Sigmoid colon (tissue), 7 donors: ENCODE data around the gene PCLAF. TPM values are rescaled to one million over a fixed set of nuclear protein-coding genes. Genes with fewer than 3 reads are reported as not detected.

Source experiments
- DNase-seq: peaks from one replicate; pipeline ENCODE4 v3.0.0-alpha.2; 2019
- H3K27ac ChIP-seq, 4 donors: fragments of 200-600 bp; sonication (generic); one replicate each; pipeline ENCODE4 v1.5.1; 2016 to 2019; ENCODE audit warnings: mild to moderate bottlenecking in 1 of 4
- H3K27me3 ChIP-seq, 3 donors: fragments of 200-600 bp; sonication (generic); one replicate each; pipeline ENCODE4 v1.5.1; 2019; ENCODE audit warnings: mild to moderate bottlenecking in 1 of 3
- H3K36me3 ChIP-seq, 4 donors: fragments of 200-600 bp; sonication (generic); one replicate each; pipeline ENCODE4 v1.5.1; 2016 to 2019
- H3K4me1 ChIP-seq, 4 donors: fragments of 200-600 bp; sonication (generic); one replicate each; pipeline ENCODE4 v1.5.1; 2017 to 2019
- H3K4me3 ChIP-seq, 4 donors: fragments of 200-600 bp; sonication (generic); one replicate each; pipeline ENCODE4 v1.5.1; 2017 to 2019; ENCODE audit warnings: mild to moderate bottlenecking in 2 of 4, moderate library complexity in 1 of 4
- H3K9me3 ChIP-seq, 4 donors: fragments of 200-600 bp in 3 of 4; sonication (generic) in 3 of 4; one replicate each; pipeline versions ENCODE4 v1.5.1 to v1.6.1; 2013 to 2019
- EP300 ChIP-seq, 4 donors: sonication (generic); formaldehyde crosslinking; IDR thresholded peaks; one replicate each; pipeline ENCODE4 v1.6.1; 2017; ENCODE audit warnings: antibody characterized with exemption in 4 of 4
- POLR2A ChIP-seq, 2 donors: fragments of 450-650 bp; IDR thresholded peaks; one replicate each; pipeline ENCODE4 v1.6.1; 2016; ENCODE audit warnings: antibody characterized with exemption in 2 of 2, mild to moderate bottlenecking in 2 of 2, moderate library complexity in 2 of 2
- POLR2AphosphoS5 ChIP-seq, 4 donors: sonication (generic); formaldehyde crosslinking; IDR thresholded peaks; one replicate each; pipeline ENCODE4 v1.6.1; 2017; ENCODE audit warnings: antibody characterized with exemption in 4 of 4
- WGBS, 2 donors: extraction: QIAGEN DNeasy Blood & Tissue Kit; methylation state at CpG; one replicate each; pipeline ENCODE4 v1.1.7; 2013; 5-methylcytosine and 5-hydroxymethylcytosine counted together
- intact Hi-C: fragments of 100-400 bp; cut with DNase I; formaldehyde crosslinking; loops from one replicate; pipeline ENCODE4 v1.15.1; 2023
- polyA plus RNA-seq, 3 donors: library from polyadenylated mRNA; stranded (reverse); fragments of 200-250 nt; gene quantifications; one replicate each; pipeline ENCODE4 v1.2.3, GENCODE V29; 2013
- total RNA-seq, 4 donors: library from RNA; depleted of rRNA; stranded (reverse); fragments of >200 nt; gene quantifications; one replicate each; pipeline ENCODE4 v1.1.0, GENCODE V29; 2016
- TF ChIP-seq, protein P1 (sequence below), 4 experiments: fragments of 450-650 bp in 3 of 4; fragments of 200-600 bp in 1 of 4; IDR thresholded peaks; one replicate each; pipeline ENCODE4 v1.5.1; 2016 to 2019; ENCODE audit warnings: antibody characterized with exemption in 4 of 4, mild to moderate bottlenecking in 3 of 4, moderate library complexity in 2 of 4
- donor health status: healthy with polysubstance abuse.
- donor health status: Bipolar disorder and iron deficiency.
- donor health status: healthy.

PCLAF gene
- total RNA-seq: 1 to 10 TPM in 3 of 4 donors, not detected in 1; 1.1 to 3.9 (median 1.7) TPM
- polyA plus RNA-seq: 10 to 100 TPM in 2 of 3 donors, 1 to 10 TPM in 1; 9.0 to 83.0 (median 40.2) TPM

- TF ChIP-seq, protein P1, sequence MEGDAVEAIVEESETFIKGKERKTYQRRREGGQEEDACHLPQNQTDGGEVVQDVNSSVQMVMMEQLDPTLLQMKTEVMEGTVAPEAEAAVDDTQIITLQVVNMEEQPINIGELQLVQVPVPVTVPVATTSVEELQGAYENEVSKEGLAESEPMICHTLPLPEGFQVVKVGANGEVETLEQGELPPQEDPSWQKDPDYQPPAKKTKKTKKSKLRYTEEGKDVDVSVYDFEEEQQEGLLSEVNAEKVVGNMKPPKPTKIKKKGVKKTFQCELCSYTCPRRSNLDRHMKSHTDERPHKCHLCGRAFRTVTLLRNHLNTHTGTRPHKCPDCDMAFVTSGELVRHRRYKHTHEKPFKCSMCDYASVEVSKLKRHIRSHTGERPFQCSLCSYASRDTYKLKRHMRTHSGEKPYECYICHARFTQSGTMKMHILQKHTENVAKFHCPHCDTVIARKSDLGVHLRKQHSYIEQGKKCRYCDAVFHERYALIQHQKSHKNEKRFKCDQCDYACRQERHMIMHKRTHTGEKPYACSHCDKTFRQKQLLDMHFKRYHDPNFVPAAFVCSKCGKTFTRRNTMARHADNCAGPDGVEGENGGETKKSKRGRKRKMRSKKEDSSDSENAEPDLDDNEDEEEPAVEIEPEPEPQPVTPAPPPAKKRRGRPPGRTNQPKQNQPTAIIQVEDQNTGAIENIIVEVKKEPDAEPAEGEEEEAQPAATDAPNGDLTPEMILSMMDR (IDR thresholded peaks at IDR 0.05): no peak
- no peak for TF ChIP-seq POLR2A (IDR thresholded peaks at IDR 0.05)
- no peaks in the 10 kb centered on the region for H3K36me3 ChIP-seq
- H3K27me3 ChIP-seq: no peaks in the 10 kb centered on the region
- DNase-seq: peak; percentile 97
- intact Hi-C loops: no loop called here
- peaks cover 0 to 14% (median 9%) of the 10 kb centered on the region in 4 donors for H3K4me1 ChIP-seq
- WGBS, 2 donors: 1 to 2% methylated on average over 38 of the region's 38 CpGs
- H3K4me3 ChIP-seq: peak within 1 kb of the TSS; percentile 29 to 55 (median 50)
- H3K27ac ChIP-seq: peak within 1 kb of the TSS in 3 of 4 donors; percentile 28 to 40 (median 33)
- no peaks in the 10 kb centered on the region for H3K9me3 ChIP-seq
These were observed at the start of gene PCLAF for GRCh38 chr15:64381000-64381751. Gene PCLAF (minus strand): TSS chr15:64381441. CDS start chr15:64381371, 70 bp downstream.

GRCh38 chr15:64430000-64430735 lies 48.9 kb upstream of the PCLAF start:
- peak; percentile 78 for DNase-seq
- H3K36me3 ChIP-seq: peaks cover 0 to 38% (median 16%) of the 10 kb centered on the region in 4 donors
- WGBS, 2 donors: 27 to 66% methylated on average over 3 of the region's 3 CpGs
- peaks cover 0 to 16% (median 5%) of the 10 kb centered on the region in 4 donors for H3K4me1 ChIP-seq
- TF ChIP-seq, protein P1 (IDR thresholded peaks at IDR 0.05): no peak
- peak in 3 of 4 donors; percentile 5 to 61 (median 61) for TF ChIP-seq POLR2AphosphoS5 (IDR thresholded peaks at IDR 0.05)
- H3K9me3 ChIP-seq: no peaks in the 10 kb centered on the region
- no peak overlapping the region for H3K4me3 ChIP-seq
- intact Hi-C loops: no loop called here
- H3K27ac ChIP-seq: peak overlapping the region in 3 of 4 donors; percentile 27 to 55 (median 53)
- no peaks in the 10 kb centered on the region for H3K27me3 ChIP-seq

DNA sequence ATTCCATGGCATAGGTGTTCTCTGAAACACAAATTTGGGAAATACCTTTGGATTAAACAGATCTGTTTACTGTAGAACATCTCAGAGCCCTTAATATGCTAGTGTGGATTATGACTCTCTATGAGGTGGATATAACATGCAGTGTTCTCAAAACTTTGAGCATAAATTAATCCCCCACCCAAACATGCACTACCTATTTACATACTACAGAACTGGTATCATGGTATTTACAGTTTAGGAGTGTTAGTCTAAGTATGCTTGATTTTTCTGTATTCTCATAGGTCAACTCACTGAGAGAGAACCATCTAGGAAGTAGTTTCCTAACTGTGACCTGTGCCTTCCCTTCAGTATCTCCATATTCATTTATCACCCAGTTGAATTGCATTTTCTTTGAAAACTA lies 48.2 kb upstream of the PCLAF start:
- DNase-seq: no peak
- peaks cover 0 to 45% (median 20%) of the 10 kb centered on the region in 4 donors for H3K36me3 ChIP-seq
- intact Hi-C loops: no loop called here
- peaks cover 0 to 16% (median 5%) of the 10 kb centered on the region in 4 donors for H3K4me1 ChIP-seq
- TF ChIP-seq, protein P1 (IDR thresholded peaks at IDR 0.05): no peak
- TF ChIP-seq POLR2AphosphoS5 (IDR thresholded peaks at IDR 0.05): no peak
- TF ChIP-seq POLR2A (IDR thresholded peaks at IDR 0.05): no peak
- TF ChIP-seq EP300 (IDR thresholded peaks at IDR 0.05): no peak
- H3K27me3 ChIP-seq: no peaks in the 10 kb centered on the region
- no peaks in the 10 kb centered on the region for H3K9me3 ChIP-seq
- H3K27ac ChIP-seq: peak overlapping the region in 2 of 4 donors; percentile 53 to 55
- H3K4me3 ChIP-seq: no peak overlapping the region

GRCh38 chr15:64426845-64427465 lies 45.7 kb upstream of the PCLAF start:
- intact Hi-C loops: loop anchor here (2.0 kb wide), 1 partner anchor 256 kb away; no protein-coding TSS in a partner anchor
- Histone ChIP-seq H3K9me3 (no peaks in the 10 kb centered on the region), H3K27ac (no peak overlapping the region), H3K4me3 (no peak overlapping the region), H3K4me1 (peaks cover 0 to 16% (median 5%) of the 10 kb centered on the region in 4 donors), H3K27me3 (no peaks in the 10 kb centered on the region), H3K36me3 (peaks cover 0 to 68% (median 26%) of the 10 kb centered on the region in 4 donors)
- DNase-seq: no peak
- 83 to 90% methylated on average over 7 of the region's 7 CpGs for WGBS, 2 donors
- no peak for TF ChIP-seq EP300 (IDR thresholded peaks at IDR 0.05)
- TF ChIP-seq, protein P1 (IDR thresholded peaks at IDR 0.05): peak in 2 of 4 experiments; percentile 10 to 23
